Left lung (tissue), 10 donors: ENCODE data around the gene TARS1. TPM values are rescaled to one million over a fixed set of nuclear protein-coding genes. Genes with fewer than 3 reads are reported as not detected.

Experiments used
- ATAC-seq: fragments of 200-7000 bp; cut with Tn5 transposase; one replicate; pipeline ENCODE4 v1.9.1; 2020; ENCODE audit warnings: moderate library complexity
- DNase-seq, 4 donors: peaks; one replicate each; pipeline ENCODE4 v3.0.0-alpha.2; 2013 to 2020
- H3K27ac ChIP-seq, 2 donors: fragments of 200-600 bp; sonication (generic) in 1 of 2; one replicate each; pipeline versions ENCODE4 v1.5.0 to v1.8.0; 2020 to 2021
- H3K27me3 ChIP-seq, 2 donors: fragments of 200-600 bp; sonication (generic) in 1 of 2; one replicate each; pipeline versions ENCODE4 v1.5.0 to v1.8.0; 2020 to 2021
- H3K36me3 ChIP-seq, 2 donors: fragments of 200-600 bp; sonication (generic) in 1 of 2; one replicate each; pipeline versions ENCODE4 v1.5.0 to v1.8.0; 2020 to 2021
- H3K4me1 ChIP-seq, 2 donors: fragments of 200-600 bp; one replicate each; pipeline ENCODE4 v1.8.0; 2021
- H3K4me3 ChIP-seq, 2 donors: fragments of 200-600 bp; sonication (generic) in 1 of 2; one replicate each; pipeline versions ENCODE4 v1.5.0 to v1.8.0; 2020 to 2021; ENCODE audit warnings: mild to moderate bottlenecking in 1 of 2
- H3K9me3 ChIP-seq, 2 donors: fragments of 200-600 bp; sonication (generic) in 1 of 2; one replicate each; pipeline versions ENCODE4 v1.5.0 to v1.8.0; 2020 to 2021
- CTCF ChIP-seq, 2 donors: fragments of 200-600 bp; sonication (generic) in 1 of 2; IDR thresholded peaks; one replicate each; pipeline versions ENCODE4 v1.5.0 to v1.8.0; 2021; ENCODE audit warnings: antibody characterized with exemption in 2 of 2
- intact Hi-C, 2 donors: fragments of 100-400 bp; cut with DNase I; formaldehyde crosslinking; loops; one replicate each; pipeline versions ENCODE4 v1.11.2 to v1.14.2; 2022
- polyA plus RNA-seq, 6 donors: library from polyadenylated mRNA; unstranded; fragments of 120-200 nt; gene quantifications; one replicate each; pipeline ENCODE4 v1.2.1, GENCODE V29; 2013; ENCODE audit not compliant: insufficient read length in 6 of 6
- total RNA-seq, 2 donors: library from RNA; stranded (reverse); fragmentation: NEBNext Ultra II Directional; extraction: Animal tissue kit (Norgen Biotek cat#: 25700); gene quantifications; one replicate each; pipeline ENCODE4 v1.2.1, GENCODE V29; 2021
- donor health status: DM: no; HTN: yes; CAD: no.
- donor health status: DM: no; HTN: no; CAD: no.

Gene TARS1
- total and polyA plus RNA-seq, 8 donors = 94.6 to 121 (median 105) TPM

- H3K9me3 ChIP-seq = no peaks in the 10 kb centered on the region
- DNase-seq (no peak), ATAC-seq (no peak)
- no peaks in the 10 kb centered on the region for H3K4me1 ChIP-seq
- no peak for TF ChIP-seq CTCF (IDR thresholded peaks at IDR 0.05)
- H3K4me3 ChIP-seq = no peak overlapping the region
- peaks cover 0 to 32% of the 10 kb centered on the region in 2 donors for H3K36me3 ChIP-seq
- intact Hi-C loops = loop anchor here in 1 of 2 donors (10.0 kb wide), 1 partner anchor 455 kb away; the partner anchor contains the start of gene RXFP3
- no peak overlapping the region for H3K27ac ChIP-seq
- no peaks in the 10 kb centered on the region for H3K27me3 ChIP-seq
These were observed 38.5 kb downstream of the TARS1 start for GRCh38 chr5:33479311-33479710.

DNA sequence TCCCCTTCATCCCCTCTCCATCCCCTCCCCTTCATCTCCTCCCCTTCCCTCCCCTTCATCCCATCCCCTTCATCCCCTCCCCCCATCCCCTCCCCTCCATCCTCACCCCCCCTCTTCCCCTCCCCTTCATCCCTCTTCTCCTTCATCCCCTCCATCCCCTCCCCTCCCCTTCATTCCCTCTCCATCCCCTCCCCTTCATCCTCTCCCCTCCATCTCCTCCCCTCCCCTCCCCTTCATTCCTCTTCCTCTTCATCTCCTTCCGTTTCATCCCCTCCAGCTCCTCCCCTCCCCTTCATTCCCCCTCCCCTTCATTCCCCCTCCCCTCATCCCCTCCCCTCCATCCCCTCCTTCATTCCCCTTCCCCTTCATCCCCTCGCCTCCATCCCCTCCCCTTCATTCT, 40.1 kb downstream of the TARS1 start:
- Histone ChIP-seq H3K36me3 (peaks cover 0 to 16% of the 10 kb centered on the region in 2 donors), H3K9me3 (no peaks in the 10 kb centered on the region), H3K4me3 (no peak overlapping the region), H3K27me3 (no peaks in the 10 kb centered on the region), H3K27ac (no peak overlapping the region), H3K4me1 (no peaks in the 10 kb centered on the region)
- ATAC-seq (no peak), DNase-seq (no peak)
- intact Hi-C loops = no loop called here
- no peak for TF ChIP-seq CTCF (IDR thresholded peaks at IDR 0.05)

DNA sequence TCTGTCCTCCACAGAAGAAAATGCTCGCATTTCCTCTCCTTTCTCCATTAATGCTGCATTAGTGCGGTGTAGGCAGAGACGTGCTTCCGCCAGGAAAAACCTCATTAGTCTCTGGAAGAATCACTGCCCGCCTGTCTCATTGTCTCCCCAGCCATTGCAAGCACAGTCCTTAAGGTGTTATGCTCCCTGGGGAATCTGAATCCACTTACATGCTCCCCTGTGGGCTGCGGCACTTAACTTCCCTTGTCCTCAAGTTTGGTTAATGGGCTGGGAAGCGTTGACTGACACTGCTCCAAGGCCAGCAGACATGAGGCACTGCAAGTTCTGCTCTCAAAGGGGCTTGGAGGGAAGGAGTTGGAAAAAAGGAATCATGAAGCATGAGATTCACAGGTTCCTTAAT, 41.6 kb downstream of the TARS1 start:
- Histone ChIP-seq H3K4me1 (no peaks in the 10 kb centered on the region), H3K4me3 (no peak overlapping the region), H3K27me3 (no peaks in the 10 kb centered on the region), H3K27ac (no peak overlapping the region), H3K36me3 (peaks cover 0 to 3% of the 10 kb centered on the region in 2 donors), H3K9me3 (no peaks in the 10 kb centered on the region)
- TF ChIP-seq CTCF (IDR thresholded peaks at IDR 0.05) = no peak
- no peak for DNase-seq
- ATAC-seq = no peak
- intact Hi-C loops = no loop called here

- peak in 2 of 4 donors; percentile 17 to 20 for DNase-seq
- no peak for ATAC-seq
- Histone ChIP-seq H3K4me1 (no peaks in the 10 kb centered on the region), H3K36me3 (no peaks in the 10 kb centered on the region), H3K4me3 (no peak overlapping the region), H3K27ac (no peak overlapping the region), H3K27me3 (no peaks in the 10 kb centered on the region), H3K9me3 (no peaks in the 10 kb centered on the region)
- intact Hi-C loops = no loop called here
- TF ChIP-seq CTCF (IDR thresholded peaks at IDR 0.05) = no peak
These were observed 46.5 kb downstream of the TARS1 start for GRCh38 chr5:33487236-33487635.

DNA sequence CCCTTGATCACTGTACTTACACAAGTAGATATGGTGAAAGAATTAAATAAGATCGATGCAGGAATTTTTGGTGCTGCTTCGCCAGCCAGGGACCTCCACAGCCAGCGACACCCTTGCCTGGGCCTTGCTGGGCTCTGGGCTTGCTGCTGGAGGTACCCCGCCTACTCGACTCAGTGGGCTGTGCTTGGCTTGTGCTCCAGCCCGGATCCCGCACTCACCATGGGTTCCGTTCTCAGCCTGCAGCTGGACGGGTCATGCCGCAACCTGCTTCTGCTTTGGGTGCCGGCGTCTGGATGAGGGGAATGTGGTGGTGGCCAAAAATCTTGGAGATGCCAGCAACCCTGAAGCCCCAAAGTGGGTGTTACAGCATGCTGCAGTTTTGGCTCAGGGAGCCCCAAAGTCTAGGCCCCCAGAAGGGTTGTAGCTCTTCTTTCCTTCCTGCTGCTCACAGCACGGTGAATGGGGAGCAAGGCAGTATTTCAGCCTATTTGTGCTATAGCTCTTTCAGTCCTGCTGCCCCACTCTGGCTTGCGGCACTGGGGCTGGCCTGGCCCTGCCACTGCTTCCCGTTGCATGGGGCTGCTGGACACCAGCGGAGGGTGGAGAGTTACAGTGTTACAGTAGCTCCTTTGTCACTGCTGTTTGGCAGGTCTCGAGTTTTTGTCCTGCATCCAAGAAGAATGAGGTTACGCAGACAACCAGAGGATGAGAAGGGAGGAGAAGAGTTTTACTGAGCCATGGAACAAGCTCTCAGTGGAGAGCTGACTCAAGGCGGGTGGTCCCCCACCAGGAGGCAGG, 48.0 kb downstream of the TARS1 start:
- TF ChIP-seq CTCF (IDR thresholded peaks at IDR 0.05) = no peak
- peak in 1 of 4 donors; percentile 51 for DNase-seq
- Histone ChIP-seq H3K4me1 (no peaks in the 10 kb centered on the region), H3K36me3 (no peaks in the 10 kb centered on the region), H3K27ac (no peak overlapping the region), H3K4me3 (no peak overlapping the region), H3K9me3 (no peaks in the 10 kb centered on the region), H3K27me3 (no peaks in the 10 kb centered on the region)
- no peak for ATAC-seq
- intact Hi-C loops = no loop called here
